ENCODE results near the gene LYPD5.

DNA sequence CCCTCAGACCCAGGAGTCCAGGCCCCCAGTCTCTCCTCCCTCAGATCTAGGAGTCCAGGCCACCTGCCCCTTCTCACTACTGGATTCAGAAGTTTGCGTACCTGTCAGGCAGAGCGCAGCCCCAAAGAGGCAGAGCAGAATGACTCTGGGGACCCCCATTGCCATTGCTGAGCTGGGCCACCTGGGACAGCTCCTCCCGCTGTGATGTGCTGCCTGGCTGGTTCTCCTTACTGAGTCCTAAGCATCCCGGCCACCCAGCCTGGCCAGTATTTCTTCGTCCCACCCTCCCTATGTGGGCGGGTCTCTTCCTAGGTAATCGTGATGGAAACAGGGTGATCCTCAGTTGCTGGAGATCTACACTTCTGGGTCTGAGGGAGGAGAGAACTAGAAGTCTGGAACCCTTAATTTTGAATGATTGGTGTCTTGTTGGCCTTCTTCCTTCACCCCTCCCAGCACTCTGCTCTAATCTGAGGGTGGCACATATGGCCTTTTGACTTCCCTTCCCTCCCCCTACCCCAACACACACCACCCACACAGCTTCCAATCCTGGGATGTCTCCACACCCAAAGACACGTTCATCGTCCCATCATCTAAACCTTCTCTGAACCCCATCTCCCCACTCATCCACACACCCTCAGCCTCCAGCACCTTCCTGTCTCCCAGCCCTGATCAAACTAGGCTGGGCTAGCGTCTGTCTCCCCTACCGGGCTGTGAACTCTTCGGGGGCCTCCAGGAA, at the start of gene LYPD5:
- TF ChIP-seq, protein P1, sequence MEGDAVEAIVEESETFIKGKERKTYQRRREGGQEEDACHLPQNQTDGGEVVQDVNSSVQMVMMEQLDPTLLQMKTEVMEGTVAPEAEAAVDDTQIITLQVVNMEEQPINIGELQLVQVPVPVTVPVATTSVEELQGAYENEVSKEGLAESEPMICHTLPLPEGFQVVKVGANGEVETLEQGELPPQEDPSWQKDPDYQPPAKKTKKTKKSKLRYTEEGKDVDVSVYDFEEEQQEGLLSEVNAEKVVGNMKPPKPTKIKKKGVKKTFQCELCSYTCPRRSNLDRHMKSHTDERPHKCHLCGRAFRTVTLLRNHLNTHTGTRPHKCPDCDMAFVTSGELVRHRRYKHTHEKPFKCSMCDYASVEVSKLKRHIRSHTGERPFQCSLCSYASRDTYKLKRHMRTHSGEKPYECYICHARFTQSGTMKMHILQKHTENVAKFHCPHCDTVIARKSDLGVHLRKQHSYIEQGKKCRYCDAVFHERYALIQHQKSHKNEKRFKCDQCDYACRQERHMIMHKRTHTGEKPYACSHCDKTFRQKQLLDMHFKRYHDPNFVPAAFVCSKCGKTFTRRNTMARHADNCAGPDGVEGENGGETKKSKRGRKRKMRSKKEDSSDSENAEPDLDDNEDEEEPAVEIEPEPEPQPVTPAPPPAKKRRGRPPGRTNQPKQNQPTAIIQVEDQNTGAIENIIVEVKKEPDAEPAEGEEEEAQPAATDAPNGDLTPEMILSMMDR (IDR thresholded peaks at IDR 0.05): no peak
- TF ChIP-seq POLR2A (IDR thresholded peaks at IDR 0.05) (no peak), POLR2AphosphoS5 (IDR thresholded peaks at IDR 0.05) (no peak), EP300 (IDR thresholded peaks at IDR 0.05) (no peak)
